ENCODE measurements around the gene SNRK.

DNA sequence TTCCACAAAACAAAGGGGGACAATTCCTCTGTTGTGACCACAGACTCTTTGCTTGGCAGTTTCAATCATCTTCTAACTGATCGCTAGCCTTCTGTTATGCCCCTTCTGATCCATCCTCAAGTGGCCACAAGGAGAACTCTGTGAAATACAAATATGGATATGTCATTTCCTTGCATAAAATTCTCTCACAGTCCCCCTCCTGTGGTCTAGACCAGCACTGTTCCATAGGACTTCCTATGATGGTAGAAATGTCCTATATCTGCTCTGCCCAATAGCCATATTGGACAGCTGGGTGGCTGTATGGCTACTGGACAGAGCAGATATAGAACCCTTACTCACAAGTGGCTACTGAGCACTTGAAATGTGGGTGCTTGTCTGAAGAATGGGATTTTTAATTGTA lies 25.9 kb upstream of the SNRK start:
- TF ChIP-seq, protein P1, sequence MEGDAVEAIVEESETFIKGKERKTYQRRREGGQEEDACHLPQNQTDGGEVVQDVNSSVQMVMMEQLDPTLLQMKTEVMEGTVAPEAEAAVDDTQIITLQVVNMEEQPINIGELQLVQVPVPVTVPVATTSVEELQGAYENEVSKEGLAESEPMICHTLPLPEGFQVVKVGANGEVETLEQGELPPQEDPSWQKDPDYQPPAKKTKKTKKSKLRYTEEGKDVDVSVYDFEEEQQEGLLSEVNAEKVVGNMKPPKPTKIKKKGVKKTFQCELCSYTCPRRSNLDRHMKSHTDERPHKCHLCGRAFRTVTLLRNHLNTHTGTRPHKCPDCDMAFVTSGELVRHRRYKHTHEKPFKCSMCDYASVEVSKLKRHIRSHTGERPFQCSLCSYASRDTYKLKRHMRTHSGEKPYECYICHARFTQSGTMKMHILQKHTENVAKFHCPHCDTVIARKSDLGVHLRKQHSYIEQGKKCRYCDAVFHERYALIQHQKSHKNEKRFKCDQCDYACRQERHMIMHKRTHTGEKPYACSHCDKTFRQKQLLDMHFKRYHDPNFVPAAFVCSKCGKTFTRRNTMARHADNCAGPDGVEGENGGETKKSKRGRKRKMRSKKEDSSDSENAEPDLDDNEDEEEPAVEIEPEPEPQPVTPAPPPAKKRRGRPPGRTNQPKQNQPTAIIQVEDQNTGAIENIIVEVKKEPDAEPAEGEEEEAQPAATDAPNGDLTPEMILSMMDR (IDR thresholded peaks at IDR 0.05) = no peak
- TF ChIP-seq EZH2 (IDR thresholded peaks at IDR 0.05) = no peak

Data from neural progenitor cell (in vitro differentiated cells).